Endothelial cell of hepatic sinusoid (primary cell): ENCODE results near the gene AKIP1.
"Not testable (repeated sequence)": the region's sequence is repeated elsewhere in the genome, so short reads cannot be mapped to it uniquely, and the experiment has no call there.

Experiments used
- in situ Hi-C: cut with HindIII; loops from 2 replicates; pipeline ENCODE4 v1.10.0; 2017; ENCODE audit warnings: low sequenced_read_pairs

AKIP1 gene, protein sequence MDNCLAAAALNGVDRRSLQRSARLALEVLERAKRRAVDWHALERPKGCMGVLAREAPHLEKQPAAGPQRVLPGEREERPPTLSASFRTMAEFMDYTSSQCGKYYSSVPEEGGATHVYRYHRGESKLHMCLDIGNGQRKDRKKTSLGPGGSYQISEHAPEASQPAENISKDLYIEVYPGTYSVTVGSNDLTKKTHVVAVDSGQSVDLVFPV

DNA sequence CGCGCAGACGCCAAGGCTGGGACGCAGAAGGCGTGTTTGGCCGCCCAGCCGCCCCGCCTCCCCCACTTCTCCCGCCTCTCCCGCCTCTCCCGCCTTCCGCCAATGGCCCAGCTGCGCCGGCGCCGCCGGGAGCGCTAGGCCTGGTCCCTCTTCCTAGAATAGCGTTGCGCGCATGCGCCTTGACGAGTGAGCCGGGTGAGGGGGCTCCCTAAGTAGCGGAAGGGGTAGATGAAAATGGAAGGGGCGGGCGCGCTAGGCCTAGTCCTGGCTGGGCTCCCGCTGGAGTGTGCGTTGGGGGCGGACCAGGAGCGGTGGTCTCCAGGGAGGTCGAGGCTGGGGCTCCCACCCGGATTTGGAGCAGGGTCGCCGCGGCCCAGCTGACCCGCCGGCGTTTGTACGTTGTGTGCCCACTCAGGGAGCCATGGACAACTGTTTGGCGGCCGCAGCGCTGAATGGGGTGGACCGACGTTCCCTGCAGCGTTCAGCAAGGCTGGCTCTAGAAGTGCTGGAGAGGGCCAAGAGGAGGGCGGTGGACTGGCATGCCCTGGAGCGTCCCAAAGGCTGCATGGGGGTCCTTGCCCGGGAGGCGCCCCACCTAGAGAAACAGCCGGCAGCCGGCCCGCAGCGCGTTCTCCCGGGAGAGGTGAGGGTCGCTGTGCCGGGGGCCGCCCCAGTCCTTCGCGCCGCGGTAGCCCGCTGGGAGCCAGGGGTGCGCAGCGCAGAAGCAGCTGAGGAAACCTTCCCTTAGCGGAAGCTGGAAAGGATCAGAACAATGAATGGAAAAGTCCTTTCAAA is at the start of gene AKIP1:
TSS of gene AKIP1 (plus strand) at position 161 of the 795 bp plus-strand sequence. CDS start at position 422, 261 bp downstream.
- in situ Hi-C loops: no loop called here

DNA sequence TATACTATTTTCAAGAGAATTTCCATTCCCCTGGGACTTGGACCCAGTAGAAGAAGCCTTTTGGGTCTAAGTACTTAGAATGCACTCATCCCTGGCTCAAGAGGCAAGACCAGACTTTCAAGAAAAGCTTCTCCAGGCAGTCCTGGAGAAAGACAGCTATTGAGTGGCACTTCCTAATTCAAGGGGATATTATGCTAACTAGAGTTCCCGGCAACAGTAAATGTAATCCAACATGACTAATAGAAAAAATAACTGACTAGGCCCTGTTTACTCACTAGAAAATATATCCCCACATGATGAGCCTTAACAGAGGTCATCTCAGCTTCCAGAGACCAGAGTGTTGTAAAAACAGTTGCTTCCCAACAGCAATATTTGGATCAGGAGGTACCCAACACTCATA is 47.2 kb upstream of the AKIP1 start:
- in situ Hi-C loops: no loop called here

DNA sequence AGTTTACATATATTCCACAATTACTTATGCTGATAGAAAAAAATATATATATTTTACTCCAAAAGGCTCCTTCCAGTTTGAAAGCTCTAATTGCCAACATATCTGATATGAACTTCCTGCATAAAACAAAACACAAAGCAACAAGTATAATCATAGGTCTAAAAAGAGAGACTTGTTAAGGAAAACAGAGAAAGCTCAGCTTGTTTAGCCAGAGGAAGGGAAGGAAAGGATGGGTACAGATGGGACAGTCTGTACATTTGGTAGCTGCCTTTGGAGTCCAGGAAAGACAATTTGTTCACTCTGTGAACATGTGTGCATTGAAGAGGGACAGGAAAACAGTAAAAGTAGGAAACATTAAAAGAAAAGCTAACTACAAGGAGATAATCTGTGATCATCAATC is 45.7 kb upstream of the AKIP1 start:
- in situ Hi-C loops: no loop called here

DNA sequence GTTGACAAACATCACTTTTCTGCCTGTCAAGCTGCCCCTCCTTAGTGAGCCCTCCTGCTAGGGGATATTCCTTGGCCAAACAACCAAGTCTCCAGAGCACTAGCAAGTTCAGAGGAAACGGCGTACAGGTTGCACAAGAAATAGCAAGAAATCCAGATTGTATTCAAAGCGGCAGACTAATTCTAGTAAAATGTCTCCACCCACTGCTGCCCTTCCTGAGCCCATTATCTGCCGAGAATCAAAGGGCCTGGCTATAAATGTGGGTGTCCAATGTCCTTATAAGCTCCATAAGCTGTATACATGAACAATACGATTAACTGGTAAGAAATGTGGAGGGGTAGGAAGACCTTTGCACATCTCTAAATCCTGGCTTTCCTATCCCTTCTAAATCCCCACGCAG is 44.0 kb upstream of the AKIP1 start:
- in situ Hi-C loops: no loop called here

DNA sequence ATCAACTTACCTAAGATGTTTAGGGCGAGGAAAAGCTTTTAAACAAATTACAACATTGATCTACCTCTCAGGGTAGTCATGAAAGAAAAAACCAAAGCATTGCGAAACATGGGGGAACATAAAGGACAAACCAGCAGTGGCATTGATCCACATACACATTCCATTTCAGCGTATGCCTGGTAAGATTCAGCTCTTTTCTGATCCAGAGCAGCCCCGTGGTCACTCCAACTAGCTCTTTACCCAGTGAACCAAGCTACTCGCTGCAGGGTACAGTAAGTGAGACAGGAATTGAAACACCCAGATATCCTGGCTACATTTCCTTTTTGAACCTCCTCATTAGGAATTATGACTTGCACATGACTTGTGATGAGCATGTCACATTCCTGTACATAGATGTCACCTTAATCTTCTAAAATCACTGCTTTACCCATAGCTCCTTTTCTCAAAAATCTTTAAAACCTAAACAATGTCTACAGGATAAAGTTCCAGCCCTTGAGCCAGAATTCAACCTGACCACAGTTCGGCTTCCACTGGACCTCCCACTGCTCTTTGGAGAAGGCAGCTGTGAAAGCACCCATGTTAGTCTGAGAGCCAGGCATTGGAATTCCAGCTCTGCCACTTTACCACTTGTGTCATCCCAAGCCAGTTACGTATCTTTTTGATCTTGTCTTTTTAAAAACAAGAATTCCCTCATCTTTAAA is 42.9 kb upstream of the AKIP1 start:
- in situ Hi-C loops: no loop called here

DNA sequence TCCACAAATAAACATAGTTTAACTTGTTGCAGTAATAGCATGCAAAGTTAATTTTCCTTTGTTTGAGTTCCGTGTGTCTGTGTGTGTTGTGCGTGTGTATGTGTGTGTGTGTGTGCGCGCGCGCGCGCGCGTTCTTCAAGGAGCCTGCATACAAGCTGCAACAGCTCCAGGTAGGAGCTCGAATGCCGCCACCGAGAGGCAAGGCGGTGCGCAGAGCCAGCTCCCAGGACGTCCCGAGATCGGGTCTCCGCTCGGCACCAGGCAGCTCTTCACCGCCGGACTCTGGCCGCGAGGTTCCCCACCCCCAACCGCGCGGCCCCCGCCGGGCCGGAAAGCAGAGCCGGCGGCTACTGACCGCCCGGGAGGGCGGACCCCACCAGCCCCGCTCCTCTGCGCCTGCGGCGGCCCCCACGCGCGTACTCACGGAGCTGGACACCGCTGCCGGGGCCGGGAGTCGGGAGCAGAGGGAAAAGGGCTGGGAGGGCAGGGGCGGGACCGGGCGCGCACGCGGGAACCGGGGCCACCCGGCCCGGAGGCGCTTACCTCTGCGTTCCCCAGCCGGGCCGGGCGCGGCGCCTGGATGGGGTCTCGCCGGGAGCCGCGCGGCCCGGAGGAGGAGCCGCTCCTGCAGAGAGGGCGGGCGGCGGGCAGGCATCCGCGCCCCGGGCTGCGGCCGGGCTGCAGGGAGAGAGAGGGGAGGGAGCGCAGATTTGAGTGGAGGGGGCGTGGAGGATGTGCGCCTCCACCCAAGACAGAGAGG is 40.4 kb upstream of the AKIP1 start:
- in situ Hi-C loops: no loop called here

DNA sequence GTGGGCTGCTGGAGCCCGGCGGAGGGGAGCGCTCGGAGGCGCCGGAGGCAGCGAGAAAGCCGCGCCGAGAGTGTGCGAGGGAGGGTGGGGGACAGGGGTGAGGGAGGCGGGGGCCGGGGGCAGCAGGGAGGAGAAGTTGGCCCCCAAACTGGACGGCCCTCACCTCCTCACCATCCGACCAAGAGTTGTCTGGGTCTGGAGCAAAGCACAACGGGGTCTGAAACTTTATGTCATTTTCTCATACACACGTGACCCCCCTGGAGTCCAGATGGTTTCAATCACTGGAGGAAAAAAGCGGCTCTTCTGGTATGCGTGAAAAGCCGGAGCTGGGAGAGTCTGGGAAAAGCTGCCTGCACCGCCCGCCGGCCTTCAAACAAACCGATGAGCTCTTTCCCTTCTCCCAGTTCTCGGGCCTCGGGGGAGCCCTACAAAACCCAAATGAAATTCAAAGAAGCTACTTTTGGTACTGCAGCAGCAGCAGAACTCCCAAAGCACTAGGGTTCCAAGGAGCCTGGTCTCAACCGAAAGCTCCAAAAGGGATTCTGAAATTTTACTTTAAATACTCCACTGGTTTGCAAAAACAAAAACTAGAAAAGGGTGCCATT is 39.7 kb upstream of the AKIP1 start:
- in situ Hi-C loops: no loop called here

DNA sequence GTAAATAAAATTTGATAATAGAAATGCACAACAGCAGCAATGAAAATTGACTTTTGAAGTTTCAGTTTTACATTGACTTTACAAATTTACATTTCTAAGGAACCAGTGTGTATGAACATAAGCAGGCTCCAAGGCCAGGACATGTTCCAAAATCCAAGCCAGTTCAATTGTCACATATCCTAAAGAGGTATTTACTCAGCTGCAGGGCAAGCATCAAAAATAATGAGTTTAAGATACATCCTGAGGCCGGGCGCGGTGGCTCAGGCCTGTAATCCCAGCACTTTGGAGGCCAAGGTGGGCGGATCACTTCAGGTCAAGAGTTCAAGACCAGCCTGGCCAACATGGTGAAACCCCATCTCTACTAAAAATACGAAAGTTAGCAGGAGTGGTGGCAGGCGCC is 39.0 kb upstream of the AKIP1 start:
- in situ Hi-C loops: no loop called here

DNA sequence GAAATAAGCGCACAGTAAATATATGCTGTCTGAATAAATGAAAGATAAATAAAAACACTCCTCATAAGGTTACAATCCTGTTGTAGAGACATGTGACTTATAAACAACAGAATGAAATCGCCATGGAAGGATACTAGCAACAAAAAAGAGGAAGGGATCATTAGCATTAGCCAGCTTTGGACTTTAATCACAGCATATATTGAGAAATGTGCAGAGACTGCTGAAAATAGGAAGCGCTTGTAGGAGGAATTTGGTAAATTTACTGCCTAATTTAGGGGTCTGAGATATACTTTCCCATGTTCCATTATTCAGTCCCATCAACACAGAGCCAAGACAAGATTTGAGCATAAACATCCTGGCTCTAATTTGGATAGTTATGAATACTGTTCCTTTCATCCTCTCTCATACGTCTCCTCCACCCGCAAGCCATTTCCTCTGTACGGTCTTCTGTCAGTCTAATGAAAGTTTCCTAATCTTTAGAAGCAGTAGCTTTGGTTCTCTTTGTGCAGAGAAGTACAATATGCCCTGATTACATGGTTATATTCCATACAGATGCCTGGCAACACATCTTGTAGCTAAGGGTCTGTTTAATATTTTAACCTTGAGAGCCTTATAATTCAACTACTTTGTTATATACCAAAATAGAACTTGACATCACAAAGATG is 37.1 kb upstream of the AKIP1 start:
- in situ Hi-C loops: no loop called here

DNA sequence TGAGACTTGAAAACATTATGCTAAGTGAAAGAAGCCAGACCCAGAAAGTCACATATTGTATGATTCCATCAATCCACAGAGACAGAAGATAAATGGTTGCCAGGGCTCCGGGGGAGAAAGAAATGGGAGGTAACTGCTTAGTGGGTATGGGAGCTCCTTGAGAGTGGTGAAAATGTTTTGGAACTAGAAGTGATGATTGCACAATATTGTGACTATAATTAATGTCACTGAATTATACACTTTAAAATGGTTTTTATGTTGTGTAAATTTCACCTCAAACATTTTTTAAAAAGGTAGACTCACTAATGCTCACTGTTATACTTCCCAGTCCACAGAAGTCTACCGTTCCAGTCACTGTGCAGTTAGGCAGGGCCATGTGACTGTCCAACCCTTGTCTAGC is 32.2 kb upstream of the AKIP1 start:
- in situ Hi-C loops: no loop called here

DNA sequence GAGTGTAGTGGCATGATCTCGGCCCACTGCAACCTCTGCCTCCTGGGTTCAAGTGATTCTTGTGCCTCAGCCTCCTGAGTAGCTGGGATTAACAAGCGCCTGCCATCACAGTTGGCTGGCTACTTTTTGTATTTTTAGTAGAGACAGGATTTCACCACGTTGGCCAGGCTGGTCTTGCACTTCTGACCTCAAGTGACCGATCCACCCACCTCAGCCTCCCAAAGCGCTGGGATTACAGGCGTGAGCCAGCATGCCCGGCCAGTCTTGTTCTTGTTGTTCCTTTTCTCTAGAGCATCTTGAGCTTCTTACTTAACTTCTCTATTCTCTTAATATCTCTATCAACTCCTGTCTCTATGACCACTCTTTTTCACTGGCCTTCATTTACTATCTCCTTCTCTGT is 29.4 kb upstream of the AKIP1 start:
- in situ Hi-C loops: loop anchor here (5.0 kb wide), 1 partner anchor 54 kb away; no protein-coding TSS in a partner anchor

DNA sequence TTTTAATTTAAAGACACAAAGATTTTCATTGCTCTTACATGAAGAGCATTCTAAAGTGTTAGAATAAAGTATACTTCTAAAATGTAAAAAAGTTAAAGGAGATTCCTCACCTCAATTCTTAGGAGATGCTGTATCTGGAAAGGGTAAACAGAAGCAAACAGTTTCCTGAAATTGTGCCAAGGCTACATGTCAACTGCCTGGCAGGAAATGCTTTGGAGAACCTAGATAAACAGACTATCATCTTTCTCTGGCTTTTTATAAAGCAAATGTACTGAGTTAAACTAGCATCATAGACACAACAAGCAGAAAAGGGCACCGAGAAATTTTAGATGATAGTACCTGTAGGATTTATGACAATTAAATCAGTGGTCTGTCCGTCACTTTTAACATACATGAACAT is 24.7 kb upstream of the AKIP1 start:
- in situ Hi-C loops: loop anchor here (5.0 kb wide), 1 partner anchor 61 kb away; no protein-coding TSS in a partner anchor

DNA sequence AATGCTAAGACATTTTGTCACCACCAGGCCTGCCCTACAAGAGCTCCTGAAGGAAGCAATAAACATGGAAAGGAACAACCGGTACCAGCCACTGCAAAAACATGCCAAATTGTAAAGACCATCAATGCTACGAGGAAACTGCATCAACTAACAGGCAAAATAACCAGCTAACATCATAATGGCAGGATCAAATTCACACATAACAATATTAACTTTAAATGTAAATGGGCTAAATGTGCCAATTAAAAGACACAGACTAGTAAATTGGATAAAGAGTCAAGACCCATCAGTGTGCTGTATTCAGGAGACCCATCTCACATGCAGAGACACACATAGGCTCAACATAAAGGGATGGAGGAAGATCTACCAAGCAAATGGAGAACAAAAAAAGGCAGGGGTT is 19.8 kb upstream of the AKIP1 start:
- in situ Hi-C loops: not testable (repeated sequence)

DNA sequence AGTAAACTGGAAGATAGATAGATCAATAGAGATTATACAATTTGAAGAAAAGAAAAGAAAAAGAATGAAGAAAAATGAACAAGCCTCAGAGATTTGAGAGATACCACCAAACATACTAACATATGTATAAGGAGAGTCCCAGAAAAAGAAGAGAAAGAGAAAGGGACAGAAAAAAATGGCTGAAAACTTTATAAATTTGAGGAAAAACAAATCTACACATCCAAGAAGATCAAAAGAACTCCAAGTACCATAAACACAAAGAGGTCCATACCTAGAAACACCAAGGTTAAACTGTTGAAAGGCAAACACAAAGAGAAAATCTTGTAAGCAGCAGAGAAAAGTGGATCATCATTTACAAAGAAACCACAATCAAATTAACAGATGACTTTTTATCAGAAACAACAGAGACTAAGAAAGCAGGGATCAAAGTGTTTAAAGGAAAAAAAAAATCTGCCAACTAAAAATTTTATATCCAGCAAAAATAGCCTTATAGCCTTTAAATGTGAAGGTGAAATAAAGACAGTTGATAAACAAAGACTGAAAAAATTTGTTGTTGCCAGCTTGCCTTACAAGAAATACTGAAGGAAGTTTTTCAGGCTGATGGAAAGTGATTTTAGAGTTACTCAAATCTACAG is 11.8 kb upstream of the AKIP1 start:
- in situ Hi-C loops: no loop called here

DNA sequence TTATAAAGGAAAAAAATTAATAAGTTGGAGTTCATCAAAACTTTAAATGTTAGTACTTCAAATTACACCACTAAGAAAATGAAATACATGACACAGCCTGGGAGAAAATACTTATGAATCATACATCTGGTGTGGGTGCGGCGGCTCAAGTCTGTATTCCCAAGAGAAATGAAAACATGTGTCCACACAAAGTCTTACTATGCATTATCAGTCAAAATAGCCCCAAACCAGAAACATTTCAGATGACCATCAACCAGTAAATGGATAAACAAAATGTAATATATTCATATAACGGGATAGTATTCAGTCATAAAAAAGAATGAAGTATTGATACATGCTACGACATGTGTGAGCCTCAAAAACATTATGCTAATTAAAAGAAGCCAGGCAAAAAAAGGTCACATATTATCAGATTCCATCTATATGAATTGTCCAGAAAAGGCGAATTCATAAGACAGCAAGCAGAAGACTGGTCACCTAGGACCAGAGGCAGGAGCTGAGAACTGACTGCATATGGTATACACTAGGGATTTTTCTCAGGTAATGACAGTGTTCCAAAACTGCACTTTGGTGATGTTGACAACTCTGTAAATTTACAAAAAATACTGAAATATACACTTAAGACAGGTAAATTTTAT is 5.3 kb upstream of the AKIP1 start:
- in situ Hi-C loops: no loop called here

DNA sequence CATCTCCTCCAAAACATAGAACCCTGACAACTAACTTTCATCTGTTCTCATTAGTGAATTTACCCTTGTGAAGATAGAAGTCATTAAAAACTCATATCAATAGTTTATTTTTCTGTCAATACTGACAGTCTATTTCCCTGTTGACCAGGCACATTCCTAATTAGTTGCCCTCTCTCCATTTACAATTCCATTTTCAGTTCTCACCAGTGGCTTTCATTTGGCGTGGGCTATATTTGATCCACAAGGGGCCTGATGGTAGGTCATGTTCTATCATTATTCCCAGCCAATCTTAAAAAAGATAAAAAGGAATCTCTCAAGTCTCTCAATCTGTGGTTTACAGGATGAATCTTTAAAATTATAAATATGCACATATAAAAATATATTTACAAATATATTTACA is 3.9 kb upstream of the AKIP1 start:
- in situ Hi-C loops: no loop called here

DNA sequence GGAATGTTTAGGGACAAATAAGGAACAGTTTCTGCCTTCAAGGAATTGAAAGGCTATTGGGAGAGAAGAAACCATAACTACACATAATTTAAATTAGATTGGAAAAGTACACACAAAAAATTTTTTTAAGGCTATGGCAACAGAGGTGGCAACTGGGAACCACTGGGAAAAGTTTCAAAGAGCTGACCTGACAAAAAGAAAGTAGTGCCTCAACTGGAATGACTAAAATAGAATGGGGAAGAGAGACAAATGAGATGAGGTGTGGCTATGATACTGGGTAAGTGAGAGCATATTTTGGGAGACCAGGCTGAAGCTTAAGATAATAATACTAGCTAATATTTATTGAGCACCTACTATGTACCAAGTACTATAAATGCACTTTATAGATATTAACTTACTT is 2.9 kb upstream of the AKIP1 start:
- in situ Hi-C loops: no loop called here

DNA sequence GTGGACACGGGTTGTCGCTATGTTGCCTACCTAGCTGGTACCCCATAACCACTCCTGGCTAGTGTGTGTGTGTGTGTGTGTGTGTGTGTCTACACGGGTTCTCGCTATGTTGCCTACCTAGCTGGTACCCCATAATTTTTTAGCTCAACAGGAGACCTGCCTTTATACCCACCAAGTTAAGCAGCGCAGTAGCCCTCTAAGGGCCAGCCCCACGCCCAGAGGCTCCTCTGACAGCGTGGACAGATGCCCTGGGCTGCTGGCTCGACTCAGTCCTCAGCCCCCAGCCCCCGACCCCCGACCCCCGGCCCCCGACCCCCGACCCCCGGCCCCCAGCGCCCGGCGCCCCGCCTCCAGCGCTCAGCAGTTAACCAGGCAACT is 351 bp upstream of the AKIP1 start:
- in situ Hi-C loops: no loop called here

DNA sequence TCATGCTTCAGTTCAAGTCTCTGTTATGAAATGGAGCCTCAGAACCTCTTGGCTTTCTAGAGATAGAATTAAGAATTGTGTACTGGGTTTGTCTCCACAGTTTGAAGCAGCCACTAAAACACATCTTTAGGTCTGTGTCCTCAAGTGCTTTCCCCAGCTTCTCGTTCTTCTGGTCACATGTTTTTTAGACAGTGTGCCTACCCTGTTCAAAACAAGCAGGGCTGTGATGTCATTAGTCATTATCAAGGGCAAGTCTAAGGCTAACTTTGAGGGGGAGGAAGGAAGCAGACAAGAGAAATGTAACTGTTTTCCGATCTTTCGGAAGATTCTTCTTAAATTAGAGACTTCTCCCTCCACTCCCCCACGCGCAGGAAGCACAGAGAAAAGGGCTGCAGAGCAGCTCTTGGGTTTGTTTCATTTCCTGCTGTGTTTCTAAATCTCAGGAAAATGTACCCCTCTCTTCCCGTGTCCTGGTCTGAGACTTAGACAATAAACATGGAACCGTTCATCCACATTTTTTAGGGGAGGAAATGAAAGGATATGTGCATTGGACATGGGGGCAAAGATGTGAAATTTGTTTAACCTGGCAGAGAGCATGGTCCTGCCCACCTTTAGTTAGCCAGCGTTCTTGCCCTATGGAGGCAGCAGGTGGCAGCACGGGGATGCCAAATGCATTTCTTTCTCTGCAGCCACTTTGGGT is 3.1 kb downstream of the AKIP1 start:
- in situ Hi-C loops: no loop called here
